Spinal cord (tissue), 10 donors: ENCODE measurements around the gene PICK1. TPM values are rescaled to one million over a fixed set of nuclear protein-coding genes. Genes with fewer than 3 reads are reported as not detected.

Source experiments
- DNase-seq, 6 donors: peaks; one replicate each; pipeline versions ENCODE4 v3.0.0 to v3.0.0-alpha.2; 2013 to 2015; ENCODE audit warnings: low spot score in 6 of 6, low read depth in 4 of 6
- H3K27ac ChIP-seq: one replicate; pipeline ENCODE4 v1.5.1; 2013; ENCODE audit warnings: low read depth, low read length, control low read depth
- H3K27me3 ChIP-seq: one replicate; pipeline ENCODE4 v1.6.1; 2013; ENCODE audit warnings: low read length; ENCODE audit not compliant: control insufficient read depth, insufficient read depth
- H3K36me3 ChIP-seq: one replicate; pipeline ENCODE4 v1.6.1; 2013; ENCODE audit warnings: low read length; ENCODE audit not compliant: control insufficient read depth, insufficient read depth
- H3K4me1 ChIP-seq: one replicate; pipeline ENCODE4 v1.6.1; 2013; ENCODE audit warnings: low read length; ENCODE audit not compliant: control insufficient read depth, insufficient read depth
- H3K4me3 ChIP-seq: one replicate; pipeline ENCODE4 v1.5.1; 2013; ENCODE audit warnings: low read depth, low read length, control low read depth
- H3K9me3 ChIP-seq: one replicate; pipeline ENCODE4 v1.6.1; 2013; ENCODE audit warnings: low read length; ENCODE audit not compliant: control insufficient read depth, insufficient read depth
- WGBS: methylation state at CpG from one replicate; pipeline ENCODE4 v1.1.5; 2013; ENCODE audit warnings: missing lambda C conversion rate; ENCODE audit not compliant: insufficient coverage; 5-methylcytosine and 5-hydroxymethylcytosine counted together
- polyA plus RNA-seq, 2 donors: library from polyadenylated mRNA; unstranded; fragments of 120-200 nt; gene quantifications; one replicate each; pipeline ENCODE4 v1.2.1, GENCODE V29; 2013; ENCODE audit not compliant: insufficient read length in 2 of 2
- total RNA-seq, 2 donors: library from RNA; depleted of rRNA in 1 of 2; stranded (reverse); fragments of 120-200 nt in 1 of 2; fragments of >200 nt in 1 of 2; gene quantifications; one replicate each; pipeline versions ENCODE4 v1.2.3 to v1.2.4, GENCODE V29; 2013 to 2014
- donor health status: healthy.

The PICK1 gene
- total and polyA plus RNA-seq, 4 donors, result 21.7 to 48.6 (median 34.9) TPM

GRCh38 chr22:38125038-38125610, 67.9 kb downstream of the PICK1 start:
- H3K9me3 ChIP-seq, result no peaks in the 10 kb centered on the region
- DNase-seq, result no peak
- no peak overlapping the region for H3K27ac ChIP-seq
- H3K27me3 ChIP-seq, result no peaks in the 10 kb centered on the region
- H3K4me3 ChIP-seq, result no peak overlapping the region
- H3K4me1 ChIP-seq, result peaks cover 11% of the 10 kb centered on the region
- WGBS, result 92% methylated on average over 14 of the region's 14 CpGs
- peaks cover 58% of the 10 kb centered on the region for H3K36me3 ChIP-seq

Other genes with a start within 250 kb of the PICK1 start
- gene GCAT, start 249.5 kb upstream of the PICK1 start, total RNA-seq, result 10 to 100 TPM; 22.2 to 23.0 TPM
- 10 to 100 TPM; 24.6 to 27.5 TPM for gene GCAT, start 249.5 kb upstream of the PICK1 start, polyA plus RNA-seq
- not detected for gene GALR3, start 234.0 kb upstream of the PICK1 start, total RNA-seq
- gene GALR3, start 234.0 kb upstream of the PICK1 start, polyA plus RNA-seq, result not detected
- 10 to 100 TPM; 10.1 to 24.9 TPM for gene ANKRD54, start 213.1 kb upstream of the PICK1 start, total RNA-seq
- 10 to 100 TPM; 42.9 to 43.2 TPM for gene ANKRD54, start 213.1 kb upstream of the PICK1 start, polyA plus RNA-seq
- 100 to 1,000 TPM; 347 to 814 TPM for gene EIF3L, start 208.0 kb upstream of the PICK1 start, total RNA-seq
- gene EIF3L, start 208.0 kb upstream of the PICK1 start, polyA plus RNA-seq, result 100 to 1,000 TPM; 590 to 635 TPM
- gene MICALL1, start 151.1 kb upstream of the PICK1 start, total RNA-seq, result 10 to 100 TPM; 16.1 to 22.9 TPM
- gene MICALL1, start 151.1 kb upstream of the PICK1 start, polyA plus RNA-seq, result 10 to 100 TPM; 44.0 to 50.1 TPM
- 1 to 10 TPM in 1 of 2 donors, under 1 TPM in 1; 0.69 to 1.7 TPM for gene C22orf23, start 103.8 kb upstream of the PICK1 start, total RNA-seq
- gene C22orf23, start 103.8 kb upstream of the PICK1 start, polyA plus RNA-seq, result 10 to 100 TPM; 15.1 to 18.8 TPM
- gene POLR2F, start 103.7 kb upstream of the PICK1 start, total RNA-seq, result 100 to 1,000 TPM in 1 of 2 donors, 10 to 100 TPM in 1; 24.3 to 102 TPM
- gene POLR2F, start 103.7 kb upstream of the PICK1 start, polyA plus RNA-seq, result 100 to 1,000 TPM; 120 to 125 TPM
- 10 to 100 TPM; 28.8 to 41.4 TPM for gene SOX10, start 72.8 kb upstream of the PICK1 start, total RNA-seq
- 100 to 1,000 TPM; 264 to 304 TPM for gene SOX10, start 72.8 kb upstream of the PICK1 start, polyA plus RNA-seq
- gene SLC16A8, start 26.8 kb downstream of the PICK1 start, total RNA-seq, result 1 to 10 TPM; 2.0 to 6.8 TPM
- gene SLC16A8, start 26.8 kb downstream of the PICK1 start, polyA plus RNA-seq, result 1 to 10 TPM; 4.6 to 7.9 TPM
- gene BAIAP2L2, start 53.3 kb downstream of the PICK1 start, total RNA-seq, result under 1 TPM; 0.10 to 0.88 TPM
- 10 to 100 TPM in 1 of 2 donors, 1 to 10 TPM in 1; 8.2 to 11.3 TPM for gene BAIAP2L2, start 53.3 kb downstream of the PICK1 start, polyA plus RNA-seq
- gene PLA2G6, start 124.4 kb downstream of the PICK1 start, total RNA-seq, result 10 to 100 TPM; 22.9 to 32.6 TPM
- gene PLA2G6, start 124.4 kb downstream of the PICK1 start, polyA plus RNA-seq, result 10 to 100 TPM; 26.6 to 32.8 TPM
- gene MAFF, start 144.6 kb downstream of the PICK1 start, total RNA-seq, result 1 to 10 TPM; 6.6 to 7.1 TPM
- 1 to 10 TPM; 4.7 to 5.9 TPM for gene MAFF, start 144.6 kb downstream of the PICK1 start, polyA plus RNA-seq
- gene TMEM184B, start 215.6 kb downstream of the PICK1 start, total RNA-seq, result 10 to 100 TPM; 15.6 to 17.6 TPM
- gene TMEM184B, start 215.6 kb downstream of the PICK1 start, polyA plus RNA-seq, result 10 to 100 TPM; 65.4 to 85.6 TPM